Measurements from ENCODE around the gene RBMS3. TPM values are rescaled to one million over a fixed set of nuclear protein-coding genes. Genes with fewer than 3 reads are reported as not detected.

The RBMS3 gene
- total RNA-seq, 3 donors from 2014 or later: 4.6 to 53.6 (median 11.7) TPM

- no peak for DNase-seq
- TF ChIP-seq CTCF (IDR thresholded peaks at IDR 0.05): no peak
- intact Hi-C loops (cut with DNase I, micrococcal nuclease): loop anchor here in 1 of 2 donors (10.0 kb wide), 2 partner anchors 412 to 482 kb away; no protein-coding TSS in a partner anchor
- H3K4me3 ChIP-seq: no peak overlapping the region
- no peaks in the 10 kb centered on the region for H3K4me1 ChIP-seq (ENCODE audit: low read depth)
- no peaks in the 10 kb centered on the region for H3K9me3 ChIP-seq
- H3K36me3 ChIP-seq (ENCODE audit: low read depth): no peaks in the 10 kb centered on the region
- ATAC-seq: no peak
These were observed 1.8 kb downstream of the RBMS3 start for GRCh38 chr3:29282427-29283230.

GRCh38 chr3:29283231-29284119 lies 2.6 kb downstream of the RBMS3 start:
- intact Hi-C loops (cut with DNase I, micrococcal nuclease): loop anchor here in 1 of 2 donors (10.0 kb wide), 2 partner anchors 411 to 481 kb away; no protein-coding TSS in a partner anchor
- no peak for TF ChIP-seq CTCF (IDR thresholded peaks at IDR 0.05)
- no peak for ATAC-seq

GRCh38 chr3:29284497-29284896 lies 3.6 kb downstream of the RBMS3 start:
- ATAC-seq (no peak), DNase-seq (no peak)
- Histone ChIP-seq H3K9me3 (no peaks in the 10 kb centered on the region), H3K4me1 (ENCODE audit: low read depth) (no peaks in the 10 kb centered on the region), H3K4me3 (no peak overlapping the region), H3K36me3 (ENCODE audit: low read depth) (no peaks in the 10 kb centered on the region)
- intact Hi-C loops (cut with DNase I, micrococcal nuclease): loop anchor here in 1 of 2 donors (10.0 kb wide), 2 partner anchors 410 to 480 kb away; no protein-coding TSS in a partner anchor
- no peak for TF ChIP-seq CTCF (IDR thresholded peaks at IDR 0.05)

More at GRCh38 chr3:29283231-29284119, 2.6 kb downstream of the RBMS3 start:
- H3K4me3 ChIP-seq: no peak overlapping the region
- H3K36me3 ChIP-seq (ENCODE audit: low read depth): no peaks in the 10 kb centered on the region
- no peaks in the 10 kb centered on the region for H3K4me1 ChIP-seq (ENCODE audit: low read depth)
- no peaks in the 10 kb centered on the region for H3K9me3 ChIP-seq
- no peak for DNase-seq

GRCh38 chr3:29285471-29286071 lies 4.7 kb downstream of the RBMS3 start:
- H3K36me3 ChIP-seq (ENCODE audit: low read depth): no peaks in the 10 kb centered on the region
- DNase-seq: no peak
- no peaks in the 10 kb centered on the region for H3K9me3 ChIP-seq
- ATAC-seq: no peak
- TF ChIP-seq CTCF (IDR thresholded peaks at IDR 0.05): no peak
- H3K4me1 ChIP-seq (ENCODE audit: low read depth): no peaks in the 10 kb centered on the region
- no peak overlapping the region for H3K4me3 ChIP-seq
- intact Hi-C loops (cut with DNase I, micrococcal nuclease): loop anchor here in 1 of 2 donors (10.0 kb wide), 2 partner anchors 409 to 479 kb away; no protein-coding TSS in a partner anchor
